Pancreas (tissue), 10 donors: ENCODE results near the gene FLRT1. TPM values are rescaled to one million over a fixed set of nuclear protein-coding genes. Genes with fewer than 3 reads are reported as not detected.
A peak's percentile ranks its signal among the peaks of the same experiment; 100 is the strongest.

ENCODE experiments used
- ATAC-seq, 4 donors: fragments of 200-7000 bp; cut with Tn5 transposase; one replicate each; pipeline versions ENCODE4 v1.8.0 to v1.9.1; 2020; ENCODE audit warnings: mild to moderate bottlenecking in 4 of 4, moderate library complexity in 4 of 4
- DNase-seq, 6 donors: peaks; one replicate each; pipeline ENCODE4 v3.0.0-alpha.2; 2020
- FAIRE-seq: peaks from 2 replicates; lab custom pipeline; 2012; peaks lifted over from hg19 to GRCh38; lab: Jason Lieb, UNC
- H3K27ac ChIP-seq, 4 donors: fragments of 200-600 bp; sonication (generic); 1 replicate in 3 of 4; 2 replicates in 1 of 4; pipeline versions ENCODE4 v1.5.0 to v1.8.0; 2020
- H3K27me3 ChIP-seq, 4 donors: fragments of 200-600 bp; one replicate each; pipeline ENCODE4 v1.8.0; 2021
- H3K36me3 ChIP-seq, 3 donors: fragments of 200-600 bp; sonication (generic) in 1 of 3; one replicate each; pipeline versions ENCODE4 v1.5.0 to v1.8.0; 2020 to 2021
- H3K4me1 ChIP-seq, 3 donors: fragments of 200-600 bp; one replicate each; pipeline ENCODE4 v1.8.0; 2021
- H3K4me3 ChIP-seq, 4 donors: fragments of 200-600 bp; sonication (generic) in 2 of 4; one replicate each; pipeline versions ENCODE4 v1.5.0 to v1.8.0; 2020 to 2021
- H3K9me3 ChIP-seq, 4 donors: fragments of 200-600 bp; one replicate each; pipeline ENCODE4 v1.8.0; 2021
- WGBS, 2 donors: extraction: QIAGEN DNeasy Blood & Tissue Kit; methylation state at CpG; one replicate each; pipeline ENCODE4 v1.1.7; 2013; 5-methylcytosine and 5-hydroxymethylcytosine counted together
- intact Hi-C, 3 donors: fragments of 100-400 bp; cut with DNase I; formaldehyde crosslinking; loops; one replicate each; pipeline versions ENCODE4 v1.11.1 to v1.14.2; 2022
- polyA plus RNA-seq, 2 donors: library from polyadenylated mRNA; stranded (reverse); fragments of 200-250 nt; gene quantifications; one replicate each; pipeline ENCODE4 v1.2.3, GENCODE V29; 2013
- total RNA-seq, 6 donors: library from RNA; stranded (reverse); fragmentation: NEBNext Ultra II Directional in 4 of 6; extraction: Animal tissue kit (Norgen Biotek cat#: 25700) in 4 of 6; gene quantifications; one replicate each; pipeline versions ENCODE4 v1.2.1 to v1.2.4, GENCODE V29; 2021 to 2023
- TF ChIP-seq, protein P1 (sequence below), 4 donors: fragments of 200-600 bp; sonication (generic) in 3 of 4; IDR thresholded peaks; one replicate each; pipeline versions ENCODE4 v1.5.0 to v1.8.0; 2021; ENCODE audit warnings: antibody characterized with exemption in 4 of 4
- donor health status: healthy with polysubstance abuse.
- donor health status: DM: no; HTN: no; CAD: no; lungs with moderate emphysema.
- donor health status: DM: no; HTN: no; CAD: no.
- donor health status: control.
- donor health status: control.
- donor health status: Bipolar disorder and iron deficiency.
- donor health status: DM: yes; HTN: yes; CAD: no.
- donor health status: DM: no; HTN: no; CAD: no.
- donor health status: DM: no; HTN: no; CAD: no.
- donor health status: DM: yes; HTN: yes; CAD: no.

Gene FLRT1
- total and polyA plus RNA-seq, 8 donors: 0.04 to 0.87 (median 0.19) TPM

DNA sequence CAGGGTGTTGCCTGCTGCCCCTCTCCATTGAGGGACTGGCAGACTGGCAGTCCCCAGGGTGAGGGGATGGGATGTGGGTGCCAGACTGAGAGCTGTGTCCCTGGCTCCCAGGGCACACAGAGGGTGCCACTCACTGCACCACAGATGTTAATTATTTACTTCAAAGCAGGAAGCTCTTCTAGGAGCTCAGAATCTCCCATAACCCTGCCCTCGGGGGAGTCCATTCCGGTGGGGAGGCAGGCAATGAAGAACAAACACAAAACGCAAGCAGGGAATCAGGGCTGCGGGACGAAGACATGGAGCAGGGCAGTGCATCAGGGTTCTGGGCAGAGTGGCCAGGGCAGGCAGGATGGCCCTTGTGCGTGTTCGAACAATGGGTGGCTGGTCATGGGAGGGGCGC is 24.4 kb upstream of the FLRT1 start:
- WGBS, 2 donors: 69 to 80% methylated on average over 8 of the region's 8 CpGs
- FAIRE-seq: no peak
- Histone ChIP-seq H3K9me3 (no peaks in the 10 kb centered on the region), H3K4me1 (peaks cover 0 to 9% (median 0%) of the 10 kb centered on the region in 3 donors), H3K4me3 (no peak overlapping the region), H3K36me3 (no peaks in the 10 kb centered on the region), H3K27me3 (no peaks in the 10 kb centered on the region), H3K27ac (peak overlapping the region in 2 of 4 donors; percentile 11 to 41)
- TF ChIP-seq, protein P1, sequence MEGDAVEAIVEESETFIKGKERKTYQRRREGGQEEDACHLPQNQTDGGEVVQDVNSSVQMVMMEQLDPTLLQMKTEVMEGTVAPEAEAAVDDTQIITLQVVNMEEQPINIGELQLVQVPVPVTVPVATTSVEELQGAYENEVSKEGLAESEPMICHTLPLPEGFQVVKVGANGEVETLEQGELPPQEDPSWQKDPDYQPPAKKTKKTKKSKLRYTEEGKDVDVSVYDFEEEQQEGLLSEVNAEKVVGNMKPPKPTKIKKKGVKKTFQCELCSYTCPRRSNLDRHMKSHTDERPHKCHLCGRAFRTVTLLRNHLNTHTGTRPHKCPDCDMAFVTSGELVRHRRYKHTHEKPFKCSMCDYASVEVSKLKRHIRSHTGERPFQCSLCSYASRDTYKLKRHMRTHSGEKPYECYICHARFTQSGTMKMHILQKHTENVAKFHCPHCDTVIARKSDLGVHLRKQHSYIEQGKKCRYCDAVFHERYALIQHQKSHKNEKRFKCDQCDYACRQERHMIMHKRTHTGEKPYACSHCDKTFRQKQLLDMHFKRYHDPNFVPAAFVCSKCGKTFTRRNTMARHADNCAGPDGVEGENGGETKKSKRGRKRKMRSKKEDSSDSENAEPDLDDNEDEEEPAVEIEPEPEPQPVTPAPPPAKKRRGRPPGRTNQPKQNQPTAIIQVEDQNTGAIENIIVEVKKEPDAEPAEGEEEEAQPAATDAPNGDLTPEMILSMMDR (IDR thresholded peaks at IDR 0.05): no peak
- no peak for ATAC-seq
- intact Hi-C loops: no loop called here
- no peak for DNase-seq

DNA sequence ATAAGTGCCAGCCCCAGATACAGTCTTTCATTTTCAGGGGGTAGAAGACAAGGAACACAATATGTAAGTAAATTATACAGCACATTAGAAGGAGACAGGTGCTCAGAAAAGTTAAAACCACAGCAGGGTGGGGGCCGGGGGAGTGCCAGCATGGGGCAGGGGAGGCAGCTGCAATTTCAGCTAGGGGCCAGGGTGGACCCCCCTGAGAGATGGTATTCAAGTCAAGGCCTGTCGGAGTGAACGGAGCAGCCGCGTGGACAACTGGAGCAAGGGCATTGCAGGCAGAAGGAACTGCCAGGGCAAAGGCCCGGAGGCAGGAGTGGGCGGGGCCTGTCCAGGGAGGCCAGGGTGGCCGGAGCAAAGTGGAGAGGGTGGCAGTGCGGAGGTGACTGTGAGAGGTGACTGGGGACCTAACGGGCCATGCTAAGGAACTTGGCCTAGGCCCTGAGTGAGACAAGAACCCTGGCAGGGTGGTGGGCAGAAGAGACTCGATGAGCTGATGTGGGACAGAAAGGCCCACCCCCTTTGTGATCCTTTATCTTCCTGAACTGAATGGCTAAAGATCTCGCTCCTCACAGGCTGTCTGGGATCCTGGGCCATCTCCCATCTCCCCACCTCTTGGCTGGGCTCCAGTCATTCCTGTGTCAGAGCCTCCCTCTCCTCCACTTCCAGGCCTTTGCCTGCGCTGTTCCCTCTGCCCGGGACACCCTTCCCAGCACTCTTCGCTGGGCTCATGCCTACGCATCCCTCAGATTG is 22.4 kb upstream of the FLRT1 start:
- intact Hi-C loops: no loop called here
- Histone ChIP-seq H3K9me3 (no peaks in the 10 kb centered on the region), H3K27ac (no peak overlapping the region), H3K4me3 (no peak overlapping the region), H3K4me1 (peaks cover 0 to 2% (median 0%) of the 10 kb centered on the region in 3 donors), H3K27me3 (no peaks in the 10 kb centered on the region), H3K36me3 (no peaks in the 10 kb centered on the region)
- peak in 1 of 6 donors; percentile 67 for DNase-seq
- no peak for ATAC-seq
- 95% methylated on average over 15 to 16 of the region's 16 CpGs for WGBS, 2 donors
- FAIRE-seq: no peak
- TF ChIP-seq, protein P1 (IDR thresholded peaks at IDR 0.05): no peak

DNA sequence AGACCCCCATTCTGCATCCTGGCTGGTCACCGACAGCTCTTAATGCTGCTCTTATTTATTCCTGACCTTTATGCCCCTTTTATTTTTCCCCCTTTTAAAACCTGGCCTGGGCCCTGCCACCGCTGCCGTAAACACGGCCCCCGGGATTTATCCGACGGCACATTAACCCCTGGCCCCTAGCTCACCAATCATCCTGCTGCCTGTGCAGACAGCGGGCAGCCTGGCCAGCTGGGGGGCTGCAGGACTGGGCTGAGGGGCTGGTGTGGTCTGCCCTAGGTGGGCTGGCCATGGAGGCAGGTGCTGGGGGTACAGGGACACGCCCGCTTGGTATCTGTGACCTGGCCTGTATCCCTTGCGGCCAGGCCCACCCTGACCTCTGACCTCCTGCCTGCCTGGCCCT is 21.4 kb upstream of the FLRT1 start:
- intact Hi-C loops: no loop called here
- H3K27ac ChIP-seq: no peak overlapping the region
- H3K4me1 ChIP-seq: peaks cover 0 to 9% (median 4%) of the 10 kb centered on the region in 3 donors
- TF ChIP-seq, protein P1 (IDR thresholded peaks at IDR 0.05): no peak
- no peaks in the 10 kb centered on the region for H3K36me3 ChIP-seq
- no peak overlapping the region for H3K4me3 ChIP-seq
- peak in 1 of 6 donors; percentile 46 for DNase-seq
- WGBS, 2 donors: 95% methylated on average over 11 of the region's 11 CpGs
- FAIRE-seq: no peak
- no peaks in the 10 kb centered on the region for H3K9me3 ChIP-seq
- no peaks in the 10 kb centered on the region for H3K27me3 ChIP-seq
- no peak for ATAC-seq

DNA sequence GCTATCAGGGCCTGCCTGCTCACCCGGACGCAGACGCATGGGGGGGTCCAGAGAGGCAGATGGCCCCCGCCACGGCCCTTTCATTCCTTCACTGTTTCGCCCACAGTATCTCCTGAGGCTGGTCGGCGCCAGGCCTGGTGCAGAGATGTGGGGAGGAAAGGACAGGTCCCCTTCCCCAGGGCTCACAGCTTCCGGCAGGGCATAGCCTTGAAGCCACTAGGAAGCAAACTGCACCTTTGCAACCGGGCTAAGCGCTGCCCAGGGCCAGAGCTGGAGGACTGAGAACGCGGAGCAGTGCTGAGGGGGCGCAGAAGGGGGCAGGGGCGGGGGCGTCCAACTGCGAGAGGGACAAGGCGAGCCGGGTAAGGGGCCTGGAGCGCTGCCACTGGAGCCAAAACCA is 20.2 kb upstream of the FLRT1 start:
- Histone ChIP-seq H3K27ac (no peak overlapping the region), H3K27me3 (no peaks in the 10 kb centered on the region), H3K4me3 (no peak overlapping the region), H3K4me1 (peaks cover 4 to 9% (median 5%) of the 10 kb centered on the region in 3 donors), H3K36me3 (no peaks in the 10 kb centered on the region), H3K9me3 (no peaks in the 10 kb centered on the region)
- intact Hi-C loops: no loop called here
- 89 to 92% methylated on average over 20 of the region's 20 CpGs for WGBS, 2 donors
- peak in 1 of 6 donors; percentile 72 for DNase-seq
- no peak for FAIRE-seq
- TF ChIP-seq, protein P1 (IDR thresholded peaks at IDR 0.05): no peak
- no peak for ATAC-seq
